Mucosa of stomach (tissue), 1 donor: ENCODE data around the gene SLC2A13.
"Not testable (repeated sequence)": the region's sequence is repeated elsewhere in the genome, so short reads cannot be mapped to it uniquely, and the experiment has no call there.

Source experiments
- H3K27me3 ChIP-seq: one replicate; pipeline ENCODE4 v1.7.0; 2013; ENCODE audit warnings: mild to moderate bottlenecking, low read length; ENCODE audit not compliant: control insufficient read depth, insufficient read depth
- H3K36me3 ChIP-seq: one replicate; pipeline ENCODE4 v1.7.0; 2013; ENCODE audit warnings: low read length; ENCODE audit not compliant: control insufficient read depth, insufficient read depth
- H3K4me1 ChIP-seq: one replicate; pipeline ENCODE4 v1.7.0; 2013; ENCODE audit warnings: mild to moderate bottlenecking, low read length; ENCODE audit not compliant: control insufficient read depth, insufficient read depth
- H3K4me3 ChIP-seq: one replicate; pipeline ENCODE4 v1.7.0; 2013; ENCODE audit warnings: low read length
- H3K9ac ChIP-seq: one replicate; pipeline ENCODE4 v1.7.0; 2013; ENCODE audit warnings: mild to moderate bottlenecking, low read length, moderate library complexity
- H3K9me3 ChIP-seq: one replicate; pipeline ENCODE4 v1.7.0; 2013; ENCODE audit warnings: mild to moderate bottlenecking, low read length, moderate library complexity; ENCODE audit not compliant: control insufficient read depth
- donor health status: Pancreatic carcinoma.

Gene SLC2A13

DNA sequence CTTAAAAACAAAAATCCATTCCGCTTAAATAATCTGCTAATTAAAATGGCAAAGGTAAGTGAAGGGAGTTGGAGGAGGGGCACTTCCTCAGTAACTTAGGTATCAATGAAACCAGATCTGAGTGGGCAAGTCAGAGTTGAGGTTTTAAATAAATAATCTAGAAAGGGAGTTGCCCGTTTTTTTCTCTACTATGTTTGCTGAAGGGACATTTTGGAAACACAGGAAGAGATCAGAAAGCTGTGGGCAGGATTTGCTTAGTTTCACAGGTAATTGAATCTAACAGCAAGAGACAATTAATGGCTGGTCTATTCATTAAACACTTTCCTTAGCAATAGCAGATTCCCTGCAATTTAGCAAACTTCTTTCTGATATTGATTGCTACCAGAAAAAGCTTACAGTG, 300.2 kb downstream of the SLC2A13 start:
- Histone ChIP-seq H3K4me1 (no peaks in the 10 kb centered on the region), H3K27me3 (no peaks in the 10 kb centered on the region), H3K36me3 (no peaks in the 10 kb centered on the region), H3K9me3 (no peaks in the 10 kb centered on the region), H3K4me3 (no peak overlapping the region), H3K9ac (no peak overlapping the region)

- Histone ChIP-seq H3K27me3 (no peaks in the 10 kb centered on the region), H3K4me1 (no peaks in the 10 kb centered on the region), H3K9ac (no peak overlapping the region), H3K36me3 (no peaks in the 10 kb centered on the region), H3K4me3 (no peak overlapping the region), H3K9me3 (no peaks in the 10 kb centered on the region)
Observed at GRCh38 chr12:39804898-39805297, 301.0 kb downstream of the SLC2A13 start.

GRCh38 chr12:39804479-39804878, 301.4 kb downstream of the SLC2A13 start:
- Histone ChIP-seq H3K4me1 (no peaks in the 10 kb centered on the region), H3K36me3 (no peaks in the 10 kb centered on the region), H3K4me3 (no peak overlapping the region), H3K9me3 (no peaks in the 10 kb centered on the region), H3K27me3 (no peaks in the 10 kb centered on the region), H3K9ac (no peak overlapping the region)

DNA sequence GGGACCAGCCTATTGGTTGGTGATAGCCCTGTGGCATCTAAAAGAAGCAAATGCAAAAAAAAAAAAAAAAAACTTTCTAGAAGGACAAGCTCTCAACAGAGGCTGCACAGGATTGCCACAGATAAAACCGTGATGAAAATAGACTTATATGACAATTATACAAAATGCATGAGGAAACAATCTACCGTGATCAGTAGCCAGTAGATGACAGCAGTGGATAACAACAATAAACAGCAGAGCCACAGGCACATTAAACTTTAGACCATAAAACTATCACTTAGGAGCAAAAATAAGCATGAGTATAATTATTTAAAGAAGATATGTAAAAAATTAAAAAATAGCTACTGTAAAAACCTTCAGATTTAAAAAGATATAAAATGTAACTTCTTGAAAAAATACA, 302.7 kb downstream of the SLC2A13 start:
- no peak overlapping the region for H3K4me3 ChIP-seq
- H3K36me3 ChIP-seq, result no peaks in the 10 kb centered on the region
- H3K4me1 ChIP-seq, result no peaks in the 10 kb centered on the region
- H3K27me3 ChIP-seq, result no peaks in the 10 kb centered on the region
- H3K9me3 ChIP-seq, result no peaks in the 10 kb centered on the region
- no peak overlapping the region for H3K9ac ChIP-seq

DNA sequence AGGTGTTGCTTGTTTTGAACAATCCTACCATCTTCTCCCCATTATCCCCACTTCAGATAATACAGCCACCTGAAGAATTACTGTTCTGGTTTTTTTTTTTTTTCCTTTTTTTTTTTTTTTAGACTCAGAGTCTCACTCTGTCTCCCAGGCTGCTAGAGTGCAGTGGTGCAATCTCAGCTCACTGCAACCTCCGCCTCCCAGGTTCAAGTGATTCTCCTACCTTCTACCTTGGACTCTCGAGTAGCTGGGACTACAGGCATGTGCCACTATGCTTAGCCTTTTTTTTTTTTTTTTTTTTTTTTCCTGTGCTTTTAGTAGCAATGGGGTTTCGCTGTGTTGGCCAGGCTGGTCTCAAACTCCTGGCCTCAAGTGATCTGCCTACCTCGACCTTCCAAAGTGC, 306.9 kb downstream of the SLC2A13 start:
- no peaks in the 10 kb centered on the region for H3K4me1 ChIP-seq
- H3K27me3 ChIP-seq, result no peaks in the 10 kb centered on the region
- H3K4me3 ChIP-seq, result no peak overlapping the region
- no peaks in the 10 kb centered on the region for H3K9me3 ChIP-seq
- H3K9ac ChIP-seq, result no peak overlapping the region
- H3K36me3 ChIP-seq, result no peaks in the 10 kb centered on the region

DNA sequence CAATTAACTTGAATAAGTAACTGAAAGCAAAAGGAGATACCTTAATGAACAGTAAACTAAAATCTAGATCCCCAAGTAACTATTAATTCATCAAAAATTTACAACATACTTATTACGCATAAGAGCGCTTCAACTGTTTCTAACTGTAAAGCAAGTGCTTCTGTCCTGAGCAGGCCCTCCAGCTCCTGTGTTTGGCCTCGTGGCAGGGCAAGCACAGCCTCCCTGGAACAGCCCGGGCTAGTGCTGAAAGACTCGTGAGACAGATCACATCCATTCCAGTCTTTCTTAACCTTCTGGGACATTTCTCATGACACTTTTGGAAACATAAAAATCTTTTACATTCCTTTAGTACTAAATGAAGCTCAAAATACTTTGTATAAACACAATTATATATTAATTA, 307.5 kb downstream of the SLC2A13 start:
- no peaks in the 10 kb centered on the region for H3K36me3 ChIP-seq
- no peaks in the 10 kb centered on the region for H3K9me3 ChIP-seq
- H3K9ac ChIP-seq, result no peak overlapping the region
- no peaks in the 10 kb centered on the region for H3K4me1 ChIP-seq
- no peaks in the 10 kb centered on the region for H3K27me3 ChIP-seq
- H3K4me3 ChIP-seq, result no peak overlapping the region

DNA sequence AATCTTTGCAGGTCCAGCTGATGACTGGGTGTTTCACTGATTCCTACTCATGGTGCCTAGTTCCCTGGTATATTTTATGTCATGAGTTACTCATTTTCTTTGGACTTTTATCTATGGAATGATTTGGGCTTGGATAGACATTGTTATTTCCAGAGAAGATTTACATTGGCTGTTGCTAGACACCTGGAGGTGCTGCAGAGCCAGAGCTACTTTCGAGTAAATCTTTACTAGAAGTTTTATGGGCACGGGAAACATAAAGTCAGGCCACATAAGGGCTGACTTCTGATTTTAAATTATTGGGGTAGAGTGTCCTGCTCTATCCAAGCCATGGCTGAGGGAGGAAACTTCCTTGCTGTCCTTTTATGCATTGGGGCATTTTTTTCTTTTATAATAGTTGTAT, 310.4 kb downstream of the SLC2A13 start:
- Histone ChIP-seq H3K9me3 (no peaks in the 10 kb centered on the region), H3K4me3 (no peak overlapping the region), H3K4me1 (no peaks in the 10 kb centered on the region), H3K9ac (no peak overlapping the region), H3K36me3 (no peaks in the 10 kb centered on the region), H3K27me3 (no peaks in the 10 kb centered on the region)

DNA sequence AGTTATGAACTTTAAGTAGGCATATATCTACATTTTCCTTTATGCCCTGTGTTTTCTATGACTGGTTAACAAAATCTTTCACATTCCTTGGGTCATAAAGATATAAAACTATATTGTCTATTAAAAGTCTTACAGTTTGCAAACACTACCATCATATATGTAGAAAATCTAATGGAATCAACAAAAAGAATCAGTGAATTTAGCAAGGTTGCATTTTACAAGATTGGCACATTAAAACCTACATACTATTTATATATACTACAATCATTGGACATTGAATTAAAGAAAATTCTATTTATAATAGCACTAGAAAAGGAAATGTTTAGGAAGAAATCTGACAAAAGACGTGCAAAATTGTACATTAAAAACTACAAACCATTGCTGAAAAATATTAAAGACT, 312.9 kb downstream of the SLC2A13 start:
- Histone ChIP-seq H3K36me3 (no peaks in the 10 kb centered on the region), H3K27me3 (no peaks in the 10 kb centered on the region), H3K4me3 (no peak overlapping the region), H3K4me1 (no peaks in the 10 kb centered on the region), H3K9ac (no peak overlapping the region), H3K9me3 (no peaks in the 10 kb centered on the region)

- H3K9me3 ChIP-seq, result no peaks in the 10 kb centered on the region
Observed at GRCh38 chr12:39788239-39788638, 317.6 kb downstream of the SLC2A13 start.

DNA sequence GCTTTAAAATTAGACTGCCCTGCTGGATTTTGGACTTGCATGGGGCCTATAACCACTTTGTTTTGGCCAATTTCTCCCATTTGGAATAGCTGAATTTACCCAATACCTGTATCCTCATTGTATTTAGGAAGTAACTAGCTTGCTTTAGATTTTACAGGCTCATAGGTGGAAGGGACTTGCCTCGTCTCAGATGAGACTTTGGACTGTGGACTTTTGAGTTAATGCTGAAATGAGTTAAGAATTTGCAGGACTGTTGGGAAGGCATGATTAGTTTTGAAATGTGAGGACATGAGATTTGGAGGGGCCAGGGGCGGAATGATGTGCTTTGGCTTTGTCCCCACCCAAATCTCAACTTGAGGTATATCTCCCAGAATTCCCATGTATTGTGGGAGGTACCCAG, 320.1 kb downstream of the SLC2A13 start:
- H3K36me3 ChIP-seq, H3K4me1 ChIP-seq, H3K9me3 ChIP-seq, H3K27me3 ChIP-seq, H3K9ac ChIP-seq, H3K4me3 ChIP-seq: not testable (repeated sequence)

More at GRCh38 chr12:39788239-39788638, 317.6 kb downstream of the SLC2A13 start:
- Histone ChIP-seq H3K27me3 (no peaks in the 10 kb centered on the region), H3K4me1 (no peaks in the 10 kb centered on the region), H3K9ac (no peak overlapping the region), H3K36me3 (no peaks in the 10 kb centered on the region), H3K4me3 (no peak overlapping the region)

DNA sequence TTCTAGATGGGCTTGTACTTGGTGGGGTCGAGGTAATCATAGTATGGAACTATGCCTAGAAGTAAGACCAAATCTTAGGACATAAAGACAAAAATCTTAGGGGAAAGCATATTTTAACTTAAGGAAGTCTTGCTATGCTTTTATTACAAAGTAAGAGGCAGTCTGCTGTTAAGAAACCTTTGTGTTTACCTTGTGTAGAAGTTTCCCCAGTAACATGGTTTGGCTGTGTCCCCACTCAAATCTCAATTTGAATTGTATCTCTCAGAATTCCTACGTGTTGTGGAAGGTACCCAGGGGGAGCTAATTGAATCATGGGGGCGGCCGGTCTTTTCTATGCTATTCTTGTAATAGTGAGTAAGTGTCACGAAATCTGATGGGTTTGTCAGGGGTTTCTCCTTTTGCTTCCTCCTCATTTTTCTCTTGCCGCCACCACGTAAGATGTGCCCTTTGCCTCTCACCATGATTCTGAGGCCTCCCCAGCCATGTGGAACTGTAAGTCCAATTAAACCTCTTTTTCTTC, 323.8 kb downstream of the SLC2A13 start:
- no peak overlapping the region for H3K9ac ChIP-seq
- H3K9me3 ChIP-seq, result no peaks in the 10 kb centered on the region
- H3K36me3 ChIP-seq, result no peaks in the 10 kb centered on the region
- H3K4me3 ChIP-seq, result no peak overlapping the region
- no peaks in the 10 kb centered on the region for H3K4me1 ChIP-seq
- H3K27me3 ChIP-seq, result no peaks in the 10 kb centered on the region

GRCh38 chr12:39780913-39781446, 324.9 kb downstream of the SLC2A13 start:
- no peaks in the 10 kb centered on the region for H3K27me3 ChIP-seq
- no peak overlapping the region for H3K9ac ChIP-seq
- H3K4me3 ChIP-seq, result no peak overlapping the region
- H3K4me1 ChIP-seq, result no peaks in the 10 kb centered on the region
- H3K36me3 ChIP-seq, result no peaks in the 10 kb centered on the region
- H3K9me3 ChIP-seq, result no peaks in the 10 kb centered on the region

DNA sequence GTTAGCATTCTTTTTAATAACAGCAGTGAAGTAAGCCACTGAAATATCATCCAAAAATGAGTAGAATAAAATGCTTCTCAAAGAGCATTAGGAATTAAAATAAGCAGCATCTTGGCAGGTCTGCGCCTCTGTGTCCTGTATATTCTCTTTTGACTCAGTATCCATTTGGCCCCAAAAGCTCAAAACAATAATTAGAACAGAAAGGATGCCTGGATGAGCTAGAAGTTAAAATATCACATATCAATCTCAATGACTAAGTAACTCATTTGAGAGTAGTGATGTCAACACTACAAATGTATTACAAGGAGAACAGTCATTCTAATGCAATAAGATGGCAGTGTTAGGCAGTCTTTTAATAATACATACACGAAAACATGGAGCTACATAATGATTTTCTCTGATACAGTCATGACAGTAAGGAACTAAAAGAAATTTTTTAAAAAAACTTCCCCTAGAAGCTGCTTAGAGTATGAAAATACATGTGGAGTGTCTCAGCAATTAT, 325.4 kb downstream of the SLC2A13 start:
- no peaks in the 10 kb centered on the region for H3K27me3 ChIP-seq
- no peaks in the 10 kb centered on the region for H3K36me3 ChIP-seq
- H3K9ac ChIP-seq, result no peak overlapping the region
- no peaks in the 10 kb centered on the region for H3K9me3 ChIP-seq
- no peak overlapping the region for H3K4me3 ChIP-seq
- no peaks in the 10 kb centered on the region for H3K4me1 ChIP-seq
